ENCODE data around the gene SLC44A3. TPM values are rescaled to one million over a fixed set of nuclear protein-coding genes. Genes with fewer than 3 reads are reported as not detected.

The SLC44A3 gene
- total and polyA plus RNA-seq, 2 of the 13 experiments (the other 11 are each of a cell fraction or from before 2014, with no cell fraction given), result 6.8 to 14.1 TPM

DNA sequence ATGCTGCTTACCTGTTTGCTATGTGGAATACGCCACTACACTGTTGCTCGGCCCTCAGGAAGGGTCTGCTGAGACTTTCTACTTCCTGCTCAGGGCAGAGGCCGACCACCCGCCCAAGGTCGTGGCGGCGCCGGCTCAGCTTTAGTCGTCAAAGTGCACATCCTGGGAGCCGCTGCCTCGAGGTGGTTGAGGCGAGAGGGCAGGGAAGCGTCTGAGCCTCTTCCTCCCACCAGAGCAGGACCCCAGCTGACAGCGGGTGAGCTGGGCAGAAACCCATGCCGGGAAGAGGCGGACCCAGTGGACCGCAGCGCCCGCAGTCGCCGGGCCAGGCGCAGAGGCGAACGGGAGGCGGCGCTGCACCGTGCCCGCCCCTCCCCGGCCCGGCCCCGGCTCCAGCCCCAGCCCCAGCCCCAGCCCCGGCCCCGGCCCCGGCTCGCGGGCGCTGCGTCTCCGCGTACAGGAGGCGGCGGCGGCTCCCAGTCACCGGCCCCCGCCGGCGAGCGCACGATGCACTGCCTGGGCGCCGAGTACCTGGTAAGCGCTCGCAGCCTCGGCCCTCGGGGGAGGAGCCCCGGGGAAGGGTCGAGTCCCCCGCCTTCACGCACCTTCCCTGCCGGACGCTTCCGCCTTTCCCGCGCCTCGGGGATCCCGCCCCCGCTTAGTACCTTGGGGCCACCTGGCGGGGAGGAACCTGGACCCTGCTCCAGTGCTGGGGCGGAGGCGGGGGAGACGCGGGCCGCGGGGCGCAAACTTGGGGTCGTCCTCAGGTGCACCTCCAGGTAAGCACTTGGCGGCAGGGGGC is at the start of gene SLC44A3 (continued):
- TF ChIP-seq ZBTB42 (CRISPR knock-in tag; IDR thresholded peaks at IDR 0.05) (no peak), FOXJ3 (CRISPR knock-in tag; IDR thresholded peaks at IDR 0.05; ENCODE audit: borderline replicate concordance) (no peak), ZNF691 (CRISPR knock-in tag; IDR thresholded peaks at IDR 0.05; ENCODE audit: borderline replicate concordance, low read depth) (0 out of 2 replicates have a peak, but pooled peaks have one; percentile 46), ZSCAN31 (CRISPR knock-in tag; IDR thresholded peaks at IDR 0.05; ENCODE audit: low read depth) (no peak), JUND (CRISPR knock-in tag; IDR thresholded peaks at IDR 0.05) (no peak), RAD21 (CRISPR knock-in tag; IDR thresholded peaks at IDR 0.05) (0 out of 2 replicates have a peak, but pooled peaks have one; percentile 7), CENPX (CRISPR knock-in tag; IDR thresholded peaks at IDR 0.05) (no peak), RFX1 (IDR thresholded peaks at IDR 0.05) (no peak), MXI1 (IDR thresholded peaks at IDR 0.05; ENCODE audit: borderline replicate concordance, low read depth, low read length) (peak; percentile 40; the same call in 1 of the 3 replicates), CAMTA2 (CRISPR knock-in tag; IDR thresholded peaks at IDR 0.05; ENCODE audit: borderline replicate concordance) (0 out of 2 replicates have a peak, but pooled peaks have one; percentile 54), THAP11 (CRISPR knock-in tag; IDR thresholded peaks at IDR 0.05) (peak; percentile 10; the same call in 1 of the 2 replicates), ATAD3A (CRISPR knock-in tag; IDR thresholded peaks at IDR 0.05) (no peak), ZBTB8A (CRISPR knock-in tag; IDR thresholded peaks at IDR 0.05; ENCODE audit: borderline replicate concordance, low read depth) (no peak), RAD51 (IDR thresholded peaks at IDR 0.05; ENCODE audit: borderline replicate concordance) (no peak), XRCC5 (optimal IDR thresholded peaks at IDR 0.05; ENCODE audit: low read length) (no peak), ZNF441 (CRISPR knock-in tag; IDR thresholded peaks at IDR 0.05; ENCODE audit: borderline replicate concordance) (no peak), MIER3 (CRISPR knock-in tag; IDR thresholded peaks at IDR 0.05; ENCODE audit: borderline replicate concordance) (no peak), PPARG (CRISPR knock-in tag; conservative IDR thresholded peaks at IDR 0.05) (no peak), SPEN (CRISPR knock-in tag; IDR thresholded peaks at IDR 0.05; ENCODE audit: low read depth) (peak; percentile 58; the same call in 1 of the 2 replicates), NRL (CRISPR knock-in tag; IDR thresholded peaks at IDR 0.05; ENCODE audit: borderline replicate concordance) (no peak), EHMT2 (IDR thresholded peaks at IDR 0.05; ENCODE audit: borderline replicate concordance, low read depth, low read length) (no peak), ZNF83 (CRISPR knock-in tag; IDR thresholded peaks at IDR 0.05; ENCODE audit: borderline replicate concordance) (no peak), SUZ12 (IDR thresholded peaks at IDR 0.05; ENCODE audit: low read depth, low read length) (no peak), TGIF2 (CRISPR knock-in tag; IDR thresholded peaks at IDR 0.05) (peak; percentile 61; the same call in 1 of the 2 replicates), ZNF615 (CRISPR knock-in tag; IDR thresholded peaks at IDR 0.05; ENCODE audit: borderline replicate concordance) (no peak), ZKSCAN8 (CRISPR knock-in tag; IDR thresholded peaks at IDR 0.05; ENCODE audit: borderline replicate concordance) (0 out of 2 replicates have a peak, but pooled peaks have one; percentile 12)
- TF ChIP-seq, protein P1, sequence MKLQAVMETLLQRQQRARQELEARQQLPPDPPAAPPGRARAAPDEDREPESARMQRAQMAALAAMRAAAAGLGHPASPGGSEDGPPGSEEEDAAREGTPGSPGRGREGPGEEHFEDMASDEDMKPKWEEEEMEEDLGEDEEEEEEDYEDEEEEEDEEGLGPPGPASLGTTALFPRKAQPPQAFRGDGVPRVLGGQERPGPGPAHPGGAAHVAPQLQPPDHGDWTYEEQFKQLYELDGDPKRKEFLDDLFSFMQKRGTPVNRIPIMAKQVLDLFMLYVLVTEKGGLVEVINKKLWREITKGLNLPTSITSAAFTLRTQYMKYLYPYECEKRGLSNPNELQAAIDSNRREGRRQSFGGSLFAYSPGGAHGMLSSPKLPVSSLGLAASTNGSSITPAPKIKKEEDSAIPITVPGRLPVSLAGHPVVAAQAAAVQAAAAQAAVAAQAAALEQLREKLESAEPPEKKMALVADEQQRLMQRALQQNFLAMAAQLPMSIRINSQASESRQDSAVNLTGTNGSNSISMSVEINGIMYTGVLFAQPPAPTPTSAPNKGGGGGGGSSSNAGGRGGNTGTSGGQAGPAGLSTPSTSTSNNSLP (IDR thresholded peaks at IDR 0.05; ENCODE audit: low read depth, low read length), result no peak
- TF ChIP-seq, protein P2, sequence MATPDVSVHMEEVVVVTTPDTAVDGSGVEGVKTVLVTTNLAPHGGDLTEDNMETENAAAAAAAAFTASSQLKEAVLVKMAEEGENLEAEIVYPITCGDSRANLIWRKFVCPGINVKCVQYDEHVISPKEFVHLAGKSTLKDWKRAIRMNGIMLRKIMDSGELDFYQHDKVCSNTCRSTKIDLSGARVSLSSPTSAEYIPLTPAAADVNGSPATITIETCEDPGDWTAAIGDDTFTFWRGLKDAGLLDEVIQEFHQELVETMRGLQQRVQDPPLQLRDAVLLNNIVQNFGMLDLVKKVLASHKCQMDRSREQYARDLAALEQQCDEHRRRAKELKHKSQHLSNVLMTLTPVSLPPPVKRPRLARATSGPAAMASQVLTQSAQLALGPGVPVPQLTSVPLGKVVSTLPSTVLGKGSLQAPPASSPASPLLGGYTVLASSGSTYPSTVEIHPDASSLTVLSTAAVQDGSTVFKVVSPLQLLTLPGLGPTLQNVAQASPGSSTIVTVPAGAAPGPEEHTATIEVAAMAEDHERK (CRISPR knock-in tag; IDR thresholded peaks at IDR 0.05; ENCODE audit: low read depth), result no peak

Measured in HepG2 (cell line).